Calu3 (cell line): ENCODE data around the gene SPECC1. TPM values are rescaled to one million over a fixed set of nuclear protein-coding genes. Genes with fewer than 3 reads are reported as not detected.
"Not testable (repeated sequence)": the region's sequence is repeated elsewhere in the genome, so short reads cannot be mapped to it uniquely, and the experiment has no call there.

ENCODE experiments used
- BruUV-seq: library from RNA; stranded (reverse); fragments of 400-500 nt; replicated peaks from 2 replicates; lab custom pipeline; 2021; lab: Mats Ljungman, UMichigan
- CTCF ChIA-PET: fragments of 300-600 bp; sonication (Branson Sonifier 250); formaldehyde crosslinking; loops from one replicate; lab custom pipeline; 2022; ENCODE audit warnings: antibody characterized with exemption; lab: Charles Lee
- DNase-seq: peaks from one replicate; pipeline ENCODE4 v3.0.0; 2022
- H3K27ac Mint-ChIP-seq: one replicate; pipeline ENCODE4 v1.8.0; 2022; ENCODE audit warnings: mixed read lengths; ENCODE audit not compliant: unreplicated experiment
- H3K27me3 Mint-ChIP-seq: one replicate; pipeline ENCODE4 v1.8.0; 2022; ENCODE audit warnings: mixed read lengths; ENCODE audit not compliant: unreplicated experiment
- H3K36me3 Mint-ChIP-seq: one replicate; pipeline ENCODE4 v1.8.0; 2022; ENCODE audit warnings: mild to moderate bottlenecking, moderate library complexity, mixed read lengths; ENCODE audit not compliant: insufficient read depth, unreplicated experiment
- H3K4me1 Mint-ChIP-seq: one replicate; pipeline ENCODE4 v1.8.0; 2022; ENCODE audit warnings: mild to moderate bottlenecking, low read depth, mixed read lengths; ENCODE audit not compliant: unreplicated experiment
- H3K4me3 Mint-ChIP-seq: one replicate; pipeline ENCODE4 v1.8.0; 2022; ENCODE audit warnings: mild to moderate bottlenecking, low read depth, moderate library complexity, mixed read lengths; ENCODE audit not compliant: unreplicated experiment
- H3K9me3 Mint-ChIP-seq: one replicate; pipeline ENCODE4 v1.8.0; 2022; ENCODE audit warnings: low read depth, mixed read lengths; ENCODE audit not compliant: unreplicated experiment
- intact Hi-C: fragments of 100-400 bp; cut with micrococcal nuclease; formaldehyde crosslinking; loops from one replicate; pipeline ENCODE4 v1.10.0; 2022; ENCODE audit not compliant: unreplicated experiment
- total RNA-seq: library from RNA; stranded (reverse); gene quantifications from 2 replicates; pipeline ENCODE4 v1.2.3, GENCODE V29; 2022
- TF ChIP-seq, protein P1 (sequence below): fragments of 200-600 bp; IDR thresholded peaks from one replicate; pipeline ENCODE4 v1.8.0; 2022; ENCODE audit warnings: antibody characterized with exemption; ENCODE audit not compliant: unreplicated experiment

Gene SPECC1
- total RNA-seq, 1 experiment from 2014 or later, result 53.5 TPM

- Mint-ChIP-seq H3K4me3 (no peak overlapping the region), H3K27ac (no peak overlapping the region), H3K4me1 (no peaks in the 10 kb centered on the region), H3K27me3 (no peaks in the 10 kb centered on the region), H3K9me3 (no peaks in the 10 kb centered on the region), H3K36me3 (peaks cover 5% of the 10 kb centered on the region)
- DNase-seq, result no peak
- no TSS peak for BruUV-seq
- CTCF ChIA-PET, result no interaction called here
- intact Hi-C loops, result no loop called here
- TF ChIP-seq, protein P1, sequence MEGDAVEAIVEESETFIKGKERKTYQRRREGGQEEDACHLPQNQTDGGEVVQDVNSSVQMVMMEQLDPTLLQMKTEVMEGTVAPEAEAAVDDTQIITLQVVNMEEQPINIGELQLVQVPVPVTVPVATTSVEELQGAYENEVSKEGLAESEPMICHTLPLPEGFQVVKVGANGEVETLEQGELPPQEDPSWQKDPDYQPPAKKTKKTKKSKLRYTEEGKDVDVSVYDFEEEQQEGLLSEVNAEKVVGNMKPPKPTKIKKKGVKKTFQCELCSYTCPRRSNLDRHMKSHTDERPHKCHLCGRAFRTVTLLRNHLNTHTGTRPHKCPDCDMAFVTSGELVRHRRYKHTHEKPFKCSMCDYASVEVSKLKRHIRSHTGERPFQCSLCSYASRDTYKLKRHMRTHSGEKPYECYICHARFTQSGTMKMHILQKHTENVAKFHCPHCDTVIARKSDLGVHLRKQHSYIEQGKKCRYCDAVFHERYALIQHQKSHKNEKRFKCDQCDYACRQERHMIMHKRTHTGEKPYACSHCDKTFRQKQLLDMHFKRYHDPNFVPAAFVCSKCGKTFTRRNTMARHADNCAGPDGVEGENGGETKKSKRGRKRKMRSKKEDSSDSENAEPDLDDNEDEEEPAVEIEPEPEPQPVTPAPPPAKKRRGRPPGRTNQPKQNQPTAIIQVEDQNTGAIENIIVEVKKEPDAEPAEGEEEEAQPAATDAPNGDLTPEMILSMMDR, result no peak
These were observed 250.5 kb downstream of the SPECC1 start for GRCh38 chr17:20259668-20260067.

DNA sequence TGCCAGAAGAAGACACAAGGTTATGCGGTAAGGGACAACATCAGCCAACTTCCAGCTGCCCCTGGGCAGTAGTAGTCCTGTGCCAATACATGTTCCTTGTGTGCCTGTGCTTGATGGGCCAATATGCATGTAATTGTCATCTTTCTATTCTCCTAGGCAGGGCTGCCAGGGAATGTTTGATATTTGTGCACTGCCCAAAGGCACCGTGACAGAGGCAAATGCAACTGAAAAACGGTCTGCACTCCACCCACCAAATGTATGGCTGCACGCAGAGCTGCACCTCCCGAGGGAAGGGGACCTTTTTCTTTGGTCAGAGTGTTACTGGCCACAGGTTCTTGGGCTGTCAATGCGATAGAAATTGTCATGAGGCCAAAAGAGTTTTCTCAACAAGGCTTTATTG lies 251.1 kb downstream of the SPECC1 start:
- H3K27me3 Mint-ChIP-seq, result no peaks in the 10 kb centered on the region
- H3K4me3 Mint-ChIP-seq, result no peak overlapping the region
- CTCF ChIA-PET, result no interaction called here
- H3K36me3 Mint-ChIP-seq, result peaks cover 5% of the 10 kb centered on the region
- H3K9me3 Mint-ChIP-seq, result no peaks in the 10 kb centered on the region
- no peak for DNase-seq
- no TSS peak for BruUV-seq
- H3K27ac Mint-ChIP-seq, result no peak overlapping the region
- H3K4me1 Mint-ChIP-seq, result no peaks in the 10 kb centered on the region
- TF ChIP-seq, protein P1, result no peak
- intact Hi-C loops, result no loop called here

DNA sequence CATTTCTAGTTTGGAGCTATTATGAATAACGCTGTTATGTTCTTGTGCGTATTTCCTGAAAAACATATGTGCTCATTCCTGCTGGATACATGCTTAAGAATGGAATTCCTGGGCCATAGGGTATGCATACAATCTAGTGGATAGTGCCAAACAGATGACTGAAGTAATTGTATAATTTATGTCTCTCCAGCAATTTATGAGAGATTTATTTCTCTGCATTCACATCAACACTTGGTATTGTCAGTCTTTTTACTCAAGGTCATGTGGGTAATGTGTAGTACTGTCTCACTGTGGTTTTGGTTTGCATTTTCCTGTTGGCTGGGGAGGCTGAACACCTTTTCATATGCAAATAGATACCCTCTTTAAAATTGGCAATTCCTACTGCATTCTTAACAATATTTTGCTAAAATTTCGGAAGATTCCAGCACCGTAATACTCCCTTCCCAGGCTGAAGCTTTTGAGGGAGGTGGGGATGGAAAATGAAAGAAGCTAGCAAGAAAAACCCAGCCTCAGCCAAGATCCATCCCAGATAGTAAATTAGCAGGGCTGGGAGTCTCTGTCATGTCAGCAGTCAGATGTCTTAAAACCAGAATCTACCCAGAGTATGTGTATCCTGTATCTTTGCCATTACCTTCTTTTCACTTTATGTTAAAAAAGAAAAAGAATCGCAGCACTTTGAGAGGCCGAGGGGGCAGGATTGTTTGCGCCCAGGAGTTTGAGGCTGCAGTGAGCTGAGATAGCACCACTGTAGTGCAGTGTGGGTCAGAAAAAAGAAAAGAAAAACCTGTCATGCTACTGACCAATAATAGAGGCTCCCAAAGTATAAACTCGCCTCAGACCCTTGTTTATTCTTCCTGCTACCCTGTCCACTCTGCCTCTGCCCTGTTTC lies 253.3 kb downstream of the SPECC1 start:
- Mint-ChIP-seq H3K4me1 (peaks cover 8% of the 10 kb centered on the region), H3K27me3 (no peaks in the 10 kb centered on the region), H3K9me3 (no peaks in the 10 kb centered on the region), H3K27ac (no peak overlapping the region), H3K4me3 (no peak overlapping the region), H3K36me3 (peaks cover 2% of the 10 kb centered on the region)
- no peak for DNase-seq
- intact Hi-C loops, result no loop called here
- CTCF ChIA-PET, result no interaction called here
- BruUV-seq, result no TSS peak
- TF ChIP-seq, protein P1, result no peak

DNA sequence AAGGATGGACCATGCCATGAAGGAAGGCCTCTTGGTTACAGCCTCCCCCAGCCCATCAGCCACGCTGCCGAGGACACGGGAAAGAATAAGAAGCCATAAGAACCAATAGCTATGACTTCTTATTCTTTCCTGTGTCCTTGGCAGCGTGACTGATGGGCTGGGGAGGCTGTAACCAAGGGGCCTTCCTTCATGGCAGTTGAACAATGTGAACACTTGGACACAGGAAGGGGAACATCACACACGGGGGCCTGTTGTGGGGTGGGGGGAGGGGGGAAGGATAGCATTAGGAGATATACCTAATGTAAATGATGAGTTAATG lies 253.9 kb downstream of the SPECC1 start:
- CTCF ChIA-PET, intact Hi-C loops, H3K27ac Mint-ChIP-seq, H3K4me3 Mint-ChIP-seq, DNase-seq, H3K9me3 Mint-ChIP-seq, H3K27me3 Mint-ChIP-seq, BruUV-seq, H3K4me1 Mint-ChIP-seq, H3K36me3 Mint-ChIP-seq: not testable (repeated sequence)

- intact Hi-C loops, result no loop called here
- H3K4me3 Mint-ChIP-seq, result no peak overlapping the region
- H3K4me1 Mint-ChIP-seq, result peaks cover 9% of the 10 kb centered on the region
- CTCF ChIA-PET, result no interaction called here
- no peak overlapping the region for H3K27ac Mint-ChIP-seq
- BruUV-seq, result no TSS peak
- no peaks in the 10 kb centered on the region for H3K9me3 Mint-ChIP-seq
- no peaks in the 10 kb centered on the region for H3K36me3 Mint-ChIP-seq
- no peak for DNase-seq
- TF ChIP-seq, protein P1, result no peak
- H3K27me3 Mint-ChIP-seq, result no peaks in the 10 kb centered on the region
These were observed 254.4 kb downstream of the SPECC1 start for GRCh38 chr17:20263595-20263994.
